HG03457 (cell line): Measurements from ENCODE around the gene TM9SF3.
"Not testable (repeated sequence)": the region's sequence is repeated elsewhere in the genome, so short reads cannot be mapped to it uniquely, and the experiment has no call there.

Source experiments
- ATAC-seq: cut with Tn5 transposase; IDR thresholded peaks from one replicate; pipeline ENCODE4 v1.9.1; 2021; ENCODE audit warnings: moderate number of reproducible peaks; ENCODE audit not compliant: unreplicated experiment

The TM9SF3 gene

DNA sequence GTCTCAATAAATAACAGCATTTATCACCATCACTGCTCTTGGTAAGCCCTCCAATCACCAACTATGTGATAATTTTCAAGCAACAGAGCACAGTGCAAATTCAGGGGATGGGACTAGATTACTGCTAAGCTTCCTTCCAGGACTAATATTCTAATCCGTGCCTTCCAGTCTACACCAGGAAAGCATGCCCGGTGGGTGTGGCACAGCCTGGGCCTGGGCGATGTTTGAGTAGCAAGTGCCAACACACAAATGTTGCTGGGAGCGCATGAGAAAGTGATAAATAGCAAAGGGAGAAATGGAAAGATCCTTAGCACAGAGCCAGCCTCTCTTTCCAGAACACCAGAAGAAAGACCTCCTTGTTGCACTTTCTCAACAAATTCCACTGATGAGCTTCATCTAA lies 13.5 kb upstream of the TM9SF3 start:
- no peak for ATAC-seq

DNA sequence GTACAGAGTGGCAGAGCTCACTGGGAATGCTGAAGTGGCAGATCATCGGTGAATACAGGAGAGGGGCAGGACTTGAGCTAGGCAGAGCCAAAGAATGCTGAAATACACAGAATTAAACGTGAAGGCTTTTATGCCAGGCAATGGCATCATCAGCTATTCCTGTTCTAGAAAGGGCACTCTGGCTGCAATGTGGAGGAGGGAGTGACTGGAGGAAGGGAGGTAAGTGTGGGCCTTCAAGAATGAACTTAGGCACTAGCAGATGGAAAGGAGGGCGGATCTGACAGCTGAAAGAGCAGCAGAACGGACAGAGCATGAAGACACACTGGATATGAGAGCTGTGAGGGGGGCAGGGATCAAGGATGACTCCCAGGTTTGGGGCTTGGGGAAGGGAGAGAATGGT lies 12.0 kb upstream of the TM9SF3 start:
- no peak for ATAC-seq

DNA sequence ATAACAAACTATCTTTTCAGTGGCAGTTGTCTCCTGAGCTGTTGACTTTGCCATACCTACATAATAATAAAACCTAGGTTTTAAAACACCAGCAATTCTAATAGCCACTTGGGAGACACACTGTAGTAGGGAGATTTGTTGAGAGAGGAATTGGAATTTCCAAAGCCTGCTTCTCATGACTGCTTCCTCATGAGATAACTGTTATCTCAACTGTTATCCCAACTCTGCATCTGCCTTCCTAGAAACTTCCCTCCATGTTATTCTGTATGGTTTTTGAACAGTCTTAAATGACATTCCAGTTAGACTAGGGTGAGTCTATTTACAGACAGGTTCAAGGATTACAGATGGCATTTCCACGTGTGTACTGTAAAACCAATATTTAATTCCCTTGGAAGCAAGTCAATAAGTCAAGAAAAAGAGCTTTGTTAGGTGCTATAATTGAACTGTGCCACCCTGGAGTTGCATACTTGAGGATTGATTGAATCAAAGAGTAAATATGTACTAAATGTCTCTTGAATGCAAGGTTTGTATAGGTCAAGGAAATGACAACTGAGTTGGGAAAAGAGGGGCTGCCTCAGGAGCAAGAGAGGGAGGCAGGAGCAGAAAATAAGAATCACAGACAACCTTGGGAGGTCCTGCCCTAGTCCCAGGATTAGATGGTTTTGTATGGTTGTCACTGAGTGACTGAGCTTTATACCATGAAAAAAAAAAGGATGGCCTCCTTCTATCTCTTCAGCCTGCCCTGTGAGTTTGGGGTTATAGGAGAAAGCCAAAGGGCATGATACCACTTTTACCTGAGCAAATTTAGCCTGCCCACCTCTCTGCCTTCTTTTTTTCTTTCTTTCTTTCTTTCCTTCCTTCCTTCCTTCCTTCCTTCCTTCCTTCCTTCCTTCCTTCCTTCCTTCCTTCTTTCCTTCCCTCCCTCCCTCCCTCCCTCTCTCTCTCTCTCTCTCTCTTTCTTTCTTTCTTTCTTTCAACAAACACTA lies 9.9 kb upstream of the TM9SF3 start:
- no peak for ATAC-seq

DNA sequence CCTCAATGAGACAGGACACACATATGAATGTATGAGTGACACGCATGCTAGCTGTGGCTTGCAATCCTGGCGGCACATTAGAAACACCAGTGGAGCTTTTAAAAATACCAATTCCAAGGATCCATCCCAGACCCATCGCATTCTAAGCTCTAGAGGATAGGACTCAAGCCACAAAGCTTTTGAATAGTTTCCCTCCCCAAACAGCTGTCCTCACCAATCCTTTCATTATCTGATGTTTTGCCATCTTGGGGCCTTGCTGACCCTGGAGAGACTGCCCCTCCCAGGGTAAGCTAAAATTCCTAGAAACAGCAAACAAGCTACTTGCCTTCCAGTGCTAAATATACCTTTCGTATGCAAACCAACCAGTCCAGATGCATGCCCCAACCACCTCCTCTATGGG lies 8.9 kb upstream of the TM9SF3 start:
- ATAC-seq: no peak

DNA sequence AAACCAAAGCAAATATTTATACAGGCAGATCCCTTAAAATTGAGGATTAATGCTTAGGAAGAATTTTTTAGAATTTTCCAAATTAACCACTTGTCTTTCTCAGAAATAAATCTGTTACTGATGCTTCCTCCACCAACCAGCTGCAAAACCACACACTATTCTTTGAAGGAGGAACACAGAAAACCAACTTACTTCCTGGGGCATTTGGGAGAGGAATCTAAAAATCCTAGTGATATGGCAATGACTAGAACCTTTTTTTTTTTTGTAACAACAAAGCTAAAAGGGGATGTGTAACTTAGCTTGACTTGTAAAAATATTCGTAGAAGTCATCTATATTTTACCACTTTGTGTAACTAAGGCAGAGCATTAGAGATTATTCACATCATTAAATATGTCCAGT lies 5.1 kb upstream of the TM9SF3 start:
- no peak for ATAC-seq

DNA sequence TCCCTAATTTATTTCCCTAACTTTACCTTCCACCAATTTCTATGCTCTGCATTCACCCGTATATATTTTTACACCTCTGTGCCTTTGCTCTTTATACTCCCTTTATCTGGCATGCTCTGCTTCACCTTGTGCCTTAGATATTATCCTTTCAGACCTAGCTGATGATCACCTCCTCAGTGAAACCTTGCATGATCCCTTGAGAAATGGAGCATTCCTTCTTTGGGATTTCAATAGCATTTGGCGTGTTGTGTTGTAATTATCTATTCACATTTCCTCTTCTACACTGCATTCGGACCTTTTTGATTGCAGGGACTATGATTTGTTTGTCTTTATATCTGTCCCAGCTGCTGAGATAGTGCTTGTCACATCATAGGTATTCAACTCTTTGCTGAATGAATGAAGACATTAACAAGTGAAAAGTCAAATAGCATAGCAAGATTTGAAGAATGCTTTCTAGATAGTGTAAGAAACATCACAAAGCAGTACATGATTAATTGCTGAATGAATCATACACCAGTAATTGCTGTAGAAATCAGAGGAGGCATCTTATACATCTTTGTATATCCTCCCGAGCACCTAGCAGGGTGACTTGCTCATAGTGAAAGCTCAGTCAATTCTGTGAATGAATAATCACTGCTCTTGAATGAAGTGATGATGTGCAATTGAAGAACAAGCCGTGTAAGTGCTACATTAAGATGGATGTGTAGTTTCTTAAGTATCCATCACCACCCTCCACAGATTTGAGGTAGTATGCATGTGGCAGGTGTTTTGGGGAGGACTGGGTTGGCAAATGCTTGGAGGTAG lies 2.0 kb upstream of the TM9SF3 start:
- no peak for ATAC-seq

DNA sequence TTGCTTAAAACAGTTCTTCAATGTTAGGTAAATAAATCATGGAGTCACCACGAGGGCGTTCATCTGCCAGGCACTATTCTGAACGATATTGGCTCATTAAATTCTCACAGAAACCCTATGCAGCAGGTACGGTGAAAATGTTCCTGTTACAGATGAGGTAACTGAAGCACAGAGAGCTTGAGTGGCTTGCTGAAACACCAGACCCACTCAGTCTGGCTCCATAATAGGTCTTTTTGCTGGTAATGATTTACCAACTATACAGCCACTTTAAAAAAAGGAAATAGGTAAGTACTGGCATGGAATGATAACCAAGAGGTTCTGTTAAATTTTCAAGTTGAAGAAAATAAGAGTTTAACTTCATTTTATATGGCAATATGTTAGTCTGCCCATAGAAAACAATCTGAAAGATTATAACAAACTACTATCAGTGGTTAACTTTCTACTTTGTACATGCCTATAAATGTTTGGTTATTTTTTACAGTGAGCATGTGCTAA lies 1.3 kb upstream of the TM9SF3 start:
- no peak for ATAC-seq

DNA sequence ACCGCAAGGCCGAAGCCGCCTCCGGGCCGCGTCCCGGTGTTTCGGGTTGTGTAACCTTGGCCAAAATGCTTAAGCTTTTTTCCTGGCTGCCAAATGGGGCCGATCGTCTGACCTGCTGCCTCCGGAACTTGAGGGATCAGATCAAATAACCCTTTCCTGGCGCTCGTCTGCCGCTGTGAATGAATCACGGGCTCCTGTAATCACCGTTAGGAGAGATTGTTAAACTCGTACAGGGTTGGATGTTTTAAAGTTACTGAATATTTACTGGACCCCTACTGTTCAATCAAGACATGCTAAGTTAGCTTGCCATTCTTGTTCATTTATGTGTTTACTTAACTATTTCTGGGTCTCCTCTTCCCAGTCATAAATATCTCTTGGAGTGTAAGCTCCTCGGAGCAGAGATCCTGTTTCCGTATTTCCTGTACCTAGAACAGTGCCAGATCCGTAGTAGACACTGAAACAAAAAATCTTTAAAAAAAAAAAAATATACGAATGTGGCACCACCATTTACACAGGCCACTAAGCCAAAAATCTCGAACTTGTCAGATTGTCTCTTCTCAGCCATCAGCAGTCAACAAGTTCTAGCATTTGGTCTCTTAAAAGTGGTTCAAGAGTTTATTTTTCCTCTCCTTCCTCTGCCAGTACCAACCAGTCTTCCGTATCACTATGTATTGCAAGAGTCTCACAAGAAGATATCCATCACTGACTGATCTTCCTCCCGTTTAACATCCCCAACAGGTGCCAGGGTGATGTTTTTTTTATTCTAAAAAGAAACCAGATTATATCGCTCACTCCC lies 650 bp upstream of the TM9SF3 start:
- ATAC-seq: no peak

DNA sequence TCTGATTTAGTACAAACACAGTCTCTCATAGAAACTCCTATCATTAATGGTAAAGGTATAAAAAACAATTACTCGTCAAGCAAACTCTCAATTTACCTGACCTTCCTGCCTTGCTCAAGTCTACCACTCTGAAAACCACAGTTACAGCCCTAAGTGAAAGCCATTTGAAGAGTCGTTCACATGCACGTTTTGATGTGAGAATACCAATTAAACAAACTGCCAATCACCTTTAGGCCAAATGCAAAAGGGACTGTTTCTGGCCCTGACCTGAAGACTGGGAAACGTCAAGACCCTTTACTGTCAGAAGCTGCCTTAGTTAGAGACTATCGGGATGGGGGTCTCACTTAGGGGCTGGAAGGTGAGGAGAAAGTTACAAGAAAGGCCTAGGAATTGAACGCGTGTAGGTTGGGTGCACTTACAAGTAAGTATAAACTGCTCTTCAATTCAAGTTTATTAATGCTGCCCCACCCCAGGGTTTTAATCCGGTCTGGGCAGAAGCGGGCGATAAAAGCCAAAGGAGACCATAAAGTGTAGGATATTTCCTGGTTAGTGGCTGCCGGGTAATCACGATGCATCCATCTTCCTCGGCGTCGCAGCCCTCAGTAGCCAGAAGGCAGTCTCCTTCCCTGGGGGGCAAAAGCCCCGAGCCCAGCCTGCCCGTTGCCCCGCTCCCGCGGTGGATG lies 935 bp downstream of the TM9SF3 start:
- ATAC-seq: no peak

DNA sequence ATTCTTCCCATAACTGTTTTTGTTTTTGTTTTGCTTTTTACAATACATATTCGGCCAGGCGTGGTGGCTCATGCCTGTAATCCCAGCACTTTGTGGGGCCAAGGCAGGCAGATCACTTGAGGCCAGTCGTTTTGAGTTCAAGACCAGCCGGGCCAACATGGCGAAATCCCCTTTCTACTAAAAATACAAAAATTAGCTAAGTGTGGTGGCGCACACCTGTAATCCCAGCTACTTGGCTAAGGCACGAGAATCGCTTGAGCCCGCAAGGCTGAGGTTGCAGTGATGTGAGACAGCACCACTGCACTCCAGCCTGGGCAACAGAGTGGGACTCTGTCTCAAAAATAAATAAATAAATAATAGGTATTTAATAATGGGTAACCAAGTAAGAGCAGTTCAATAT lies 2.3 kb downstream of the TM9SF3 start:
- ATAC-seq: no peak

DNA sequence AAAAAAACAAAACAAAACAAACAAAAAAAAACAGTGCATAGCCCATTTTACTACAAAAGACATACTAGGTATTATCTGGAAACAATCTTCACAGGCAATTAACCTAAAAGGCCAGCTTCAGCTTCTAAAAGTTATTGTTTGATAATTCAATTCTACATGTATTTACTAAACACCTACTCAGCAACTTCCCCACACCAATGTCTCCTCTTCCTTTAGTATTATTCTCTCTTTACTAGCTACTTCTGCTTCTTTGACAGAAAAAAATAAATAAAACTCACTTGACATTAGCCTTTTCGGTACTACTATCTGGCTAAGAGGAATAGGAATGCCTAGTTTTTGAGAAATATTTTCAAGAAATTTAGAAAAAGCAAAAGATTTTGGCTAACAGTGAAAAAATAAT lies 2.8 kb downstream of the TM9SF3 start:
- ATAC-seq: no peak

DNA sequence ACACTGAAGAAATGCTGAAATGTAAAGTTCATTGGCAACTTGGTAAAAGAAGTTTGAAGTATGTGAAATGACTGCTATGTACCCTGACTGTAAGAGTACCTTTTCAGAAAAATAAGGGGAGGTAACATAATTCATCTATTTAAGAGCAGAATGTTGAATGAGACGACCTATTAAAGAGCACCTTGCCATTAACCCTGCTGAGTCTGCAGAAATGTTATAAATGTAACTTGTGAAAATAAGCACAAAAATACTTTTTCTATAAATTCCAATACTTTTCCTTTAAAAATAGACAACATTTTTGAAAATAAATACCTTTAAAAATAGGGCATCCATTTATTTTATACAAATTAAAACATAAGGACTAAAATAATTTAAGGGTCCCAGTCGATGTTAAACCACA lies 7.7 kb downstream of the TM9SF3 start:
- no peak for ATAC-seq

DNA sequence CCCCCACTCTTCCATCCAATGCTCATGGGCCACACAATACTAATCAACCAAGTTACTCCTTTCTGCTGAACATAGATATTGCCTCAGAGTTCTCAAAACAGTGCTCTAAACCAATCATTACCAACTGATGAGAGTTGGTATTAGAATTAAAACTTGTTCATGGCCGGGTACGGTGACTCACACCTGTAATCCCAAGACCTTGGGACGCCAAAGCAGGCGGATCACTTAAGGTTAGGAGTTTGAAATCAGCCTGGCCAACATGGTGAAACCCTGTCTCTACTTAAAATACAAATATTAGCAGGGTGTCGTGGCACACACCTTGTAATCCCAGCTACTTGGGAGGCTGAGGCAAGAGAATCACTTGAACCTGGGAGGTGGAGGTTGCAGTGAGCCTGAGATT lies 8.2 kb downstream of the TM9SF3 start:
- ATAC-seq: no peak

DNA sequence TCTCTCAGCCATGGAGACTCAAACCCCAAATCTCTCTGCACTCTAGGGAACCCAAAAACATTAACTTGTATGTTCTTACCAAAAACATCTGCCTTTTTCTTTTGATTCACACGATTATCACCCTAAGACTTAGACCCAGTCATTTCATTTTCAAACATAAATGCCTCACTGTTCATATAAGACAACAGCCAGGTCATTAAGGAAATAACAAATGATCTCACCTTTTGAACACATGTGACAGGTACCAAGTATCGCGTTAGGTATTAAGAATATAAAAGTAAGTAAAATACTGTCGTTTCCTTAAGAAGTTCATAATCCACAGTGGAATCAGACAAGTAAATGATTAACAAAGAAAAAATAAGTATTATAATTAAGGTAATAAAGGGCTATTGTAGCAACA lies 8.8 kb downstream of the TM9SF3 start:
- no peak for ATAC-seq

DNA sequence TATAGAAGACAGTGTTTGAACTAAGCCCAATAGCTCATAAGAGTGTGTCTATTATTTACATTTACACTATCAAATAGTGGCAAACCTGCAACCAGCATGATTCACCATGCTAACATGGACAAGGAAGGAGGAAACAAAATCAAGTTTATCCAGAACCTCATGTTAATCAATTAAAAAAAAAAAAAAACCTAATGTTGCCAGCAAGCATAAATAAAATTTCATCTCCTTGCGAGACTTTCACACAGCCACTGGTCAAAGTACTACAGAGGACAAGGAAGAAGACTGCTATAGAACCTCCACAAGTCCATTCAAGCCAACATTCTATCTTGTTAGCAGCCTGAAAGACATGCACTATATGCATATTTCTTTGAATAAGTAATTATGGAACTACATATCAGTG lies 9.7 kb downstream of the TM9SF3 start:
- no peak for ATAC-seq

DNA sequence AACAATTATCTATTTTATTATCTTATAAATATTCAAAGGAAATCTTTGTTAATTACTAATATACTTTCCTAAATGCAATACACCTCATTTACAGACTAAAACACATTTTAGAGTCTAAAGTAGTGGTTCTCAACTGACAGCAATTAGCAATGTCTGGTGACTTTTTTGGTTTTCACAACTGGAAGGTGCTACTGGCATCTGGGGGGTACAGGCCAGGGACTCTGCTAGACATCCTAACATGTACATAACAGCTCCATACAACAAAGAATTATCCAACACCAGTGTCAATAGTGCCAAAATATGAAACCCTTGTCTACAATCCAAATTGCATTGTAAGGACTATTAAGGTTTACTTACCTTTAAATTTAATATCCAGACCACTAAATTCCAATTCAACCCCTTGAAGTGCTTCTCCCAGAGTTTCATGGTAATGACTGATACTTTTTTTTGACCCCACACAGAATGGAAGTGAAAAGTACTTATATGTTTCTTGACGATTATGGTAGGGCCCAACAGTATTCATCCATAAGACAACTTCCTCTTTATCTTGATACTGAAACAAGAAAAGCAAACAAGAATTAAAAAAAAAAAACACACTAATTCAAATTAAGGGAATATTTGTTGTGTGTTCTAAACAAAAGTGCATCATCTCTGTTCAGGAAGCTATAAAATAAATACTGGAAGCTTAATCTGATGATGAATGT lies 10.4 kb downstream of the TM9SF3 start:
- no peak for ATAC-seq

DNA sequence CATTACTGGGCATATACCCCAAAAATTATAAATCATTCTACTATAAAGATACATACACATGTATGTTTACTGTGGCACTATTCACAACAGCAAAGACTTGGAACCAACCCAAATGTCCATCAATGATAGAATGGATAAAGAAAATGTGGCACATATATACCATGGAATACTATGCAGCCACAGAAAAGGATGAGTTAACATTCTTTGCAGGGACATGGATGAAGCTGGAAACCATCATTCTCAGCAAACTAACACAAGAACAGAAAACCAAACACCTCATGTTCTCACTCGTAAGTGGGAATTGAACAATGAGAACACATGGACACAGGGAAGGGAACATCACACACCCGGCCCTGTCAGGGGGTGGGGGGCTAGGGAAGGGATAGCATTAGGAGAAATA lies 12.2 kb downstream of the TM9SF3 start:
- not testable (repeated sequence) for ATAC-seq

DNA sequence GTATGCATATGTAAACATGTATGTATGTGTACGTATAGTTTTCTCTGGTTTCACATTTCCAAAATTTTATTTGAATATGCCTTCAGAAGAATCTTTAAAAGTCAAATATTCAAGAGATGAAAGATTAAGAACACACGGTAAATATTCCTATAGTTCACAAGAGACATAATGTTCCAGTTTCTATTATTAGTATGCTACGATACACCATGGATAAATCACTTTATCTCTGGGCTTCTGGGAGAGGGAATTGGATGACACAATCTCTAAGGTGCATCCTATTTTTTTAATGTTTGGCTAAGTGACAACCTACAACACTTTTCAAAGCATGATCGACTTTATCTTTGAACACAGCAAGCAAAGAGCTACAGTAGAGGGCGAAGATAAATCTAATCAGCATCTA lies 13.8 kb downstream of the TM9SF3 start:
- ATAC-seq: no peak

DNA sequence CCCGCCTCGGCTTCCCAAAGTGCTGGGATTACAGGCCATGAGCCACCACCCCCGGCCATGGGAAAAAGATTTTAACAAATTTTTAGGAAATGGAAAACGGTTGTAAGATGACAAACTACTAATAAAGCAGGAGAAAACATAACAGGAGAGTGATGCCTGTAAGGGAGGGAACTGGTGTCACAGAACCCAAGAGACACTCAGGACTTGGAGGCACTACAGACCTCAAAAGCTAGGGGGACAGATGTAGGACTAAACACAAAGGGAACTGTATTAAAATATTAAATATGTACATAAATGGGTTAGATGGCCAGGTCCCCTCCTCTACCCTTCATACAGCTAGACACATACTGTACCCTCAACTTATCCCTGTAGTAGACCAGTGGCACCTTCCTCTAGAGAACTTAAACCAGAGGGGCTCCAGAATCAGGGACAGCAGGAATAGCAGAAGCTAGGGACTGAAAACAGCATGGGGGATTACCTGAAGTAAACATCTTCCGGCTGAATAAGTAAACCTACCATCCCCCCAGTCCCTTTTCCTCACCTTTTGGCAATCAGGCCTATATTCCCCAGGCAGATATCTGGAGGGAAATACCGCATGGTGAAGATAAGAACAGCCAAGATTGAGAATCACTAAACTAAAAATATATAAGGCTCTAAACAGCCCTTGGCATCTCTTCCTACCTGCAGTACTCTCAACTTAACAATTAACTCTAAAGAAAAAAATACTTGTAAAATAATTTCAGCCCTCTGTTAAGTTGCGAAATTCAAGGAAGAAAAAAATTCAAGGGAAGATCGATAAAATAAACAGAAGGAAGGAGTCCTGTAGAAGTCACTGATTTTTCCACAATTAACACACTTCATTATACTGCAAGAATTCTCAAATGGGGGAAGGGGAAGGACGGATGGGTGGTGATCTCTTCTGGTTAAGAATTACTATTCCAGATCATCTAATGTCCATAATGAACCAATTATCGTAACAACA lies 15.5 kb downstream of the TM9SF3 start:
- ATAC-seq: no peak
